K562 (cell line): ENCODE measurements around the gene LRRK2. TPM values are rescaled to one million over a fixed set of nuclear protein-coding genes. Genes with fewer than 3 reads are reported as not detected.
A peak's percentile ranks its signal among the peaks of the same experiment; 100 is the strongest.

ENCODE experiments used
- ATAC-seq: fragments of 200-7000 bp; cut with Tn5 transposase; 3 replicates; pipeline ENCODE4 v1.9.1; 2020; ENCODE audit warnings: moderate library complexity
- BruUV-seq: library from RNA; stranded (reverse); fragments of 400-500 nt; replicated peaks from 2 replicates; lab custom pipeline; 2021; lab: Mats Ljungman, UMichigan
- CTCF ChIA-PET: fragments of 300-600 bp; formaldehyde crosslinking; extraction: SDS; loops from one replicate; lab custom pipeline; 2021; ENCODE audit warnings: low intra/inter-chr PET ratio; lab: Yijun Ruan, JAX
- POLR2A ChIA-PET: fragments of 300-600, 350-650 bp; sonication (Branson Sonifier 250); formaldehyde crosslinking; extraction: SDS; loops from one replicate; lab custom pipeline; 2021; ENCODE audit warnings: antibody characterized with exemption, inconsistent platforms; lab: Yijun Ruan, JAX
- DNase-seq, 4 experiments: peaks; one replicate each; pipeline versions ENCODE4 v3.0.0 to v3.0.0-alpha.2; 2011 to 2018; ENCODE audit warnings: low spot score in 3 of 4, mixed read lengths in 3 of 4; ENCODE audit errors: extremely low read depth in 1 of 4
- FAIRE-seq: peaks from 2 replicates; lab custom pipeline; 2011; peaks lifted over from hg19 to GRCh38; lab: Jason Lieb, UNC
- H2AFZ ChIP-seq: 2 replicates; pipeline ENCODE4 v1.6.0; 2011; ENCODE audit warnings: low read depth, low read length, control low read depth, inconsistent platforms
- H3K27ac ChIP-seq: fragments of 200-600 bp; 3 replicates; pipeline ENCODE4 v1.8.0; 2011; ENCODE audit warnings: low read depth, mild to moderate bottlenecking, control low read depth, inconsistent platforms, low read length, moderate library complexity, mixed read lengths; ENCODE audit errors: extremely low read depth
- H3K27me3 ChIP-seq, 2 experiments: fragments of 300-600 bp in 1 of 2; 2 replicates in 1 of 2; 3 replicates in 1 of 2; pipeline versions ENCODE4 v1.6.0 to v1.8.0; 2011; ENCODE audit warnings: inconsistent platforms in 2 of 2, low read length in 2 of 2, mild to moderate bottlenecking in 1 of 2, mixed read lengths in 1 of 2, moderate library complexity in 1 of 2; ENCODE audit not compliant: control insufficient read depth in 2 of 2, insufficient read depth in 2 of 2
- H3K36me3 ChIP-seq: fragments of 300-600 bp; 3 replicates; pipeline ENCODE4 v1.8.0; 2011; ENCODE audit warnings: mild to moderate bottlenecking, low read length, inconsistent platforms; ENCODE audit not compliant: control insufficient read depth, insufficient read depth
- H3K4me1 ChIP-seq, 2 experiments: fragments of 200-600 bp in 1 of 2; replicated peaks in 1 of 2; 2 replicates in 1 of 2; 3 replicates in 1 of 2; pipeline versions ENCODE4 v1.5.1 to v1.8.0; 2011; ENCODE audit warnings: inconsistent platforms in 2 of 2, low read length in 2 of 2, mild to moderate bottlenecking in 1 of 2, mixed read lengths in 1 of 2, moderate library complexity in 1 of 2; ENCODE audit not compliant: control insufficient read depth in 2 of 2, insufficient read depth in 2 of 2
- H3K4me2 ChIP-seq: 2 replicates; pipeline ENCODE4 v1.6.1; 2011; ENCODE audit warnings: low read length, control low read depth, inconsistent platforms, mixed read lengths; ENCODE audit not compliant: insufficient read depth
- H3K4me3 ChIP-seq: fragments of 200-600 bp; sonication (generic), shearing (Covaris generic); 2 replicates; pipeline ENCODE4 v1.5.1; 2016; ENCODE audit warnings: control low read depth, inconsistent platforms
- H3K79me2 ChIP-seq: fragments of 200-600 bp; 3 replicates; pipeline ENCODE4 v1.8.0; 2011; ENCODE audit warnings: low read length, inconsistent platforms; ENCODE audit not compliant: control insufficient read depth, insufficient read depth
- H3K9ac ChIP-seq, 2 experiments: 2 replicates each; pipeline versions ENCODE4 v1.6.0 to v1.6.1; 2011; ENCODE audit warnings: low read depth in 2 of 2, low read length in 2 of 2, control low read depth in 1 of 2, inconsistent platforms in 1 of 2, mild to moderate bottlenecking in 1 of 2, mixed read lengths in 1 of 2; ENCODE audit not compliant: insufficient read depth in 1 of 2
- H3K9me1 ChIP-seq: one replicate; pipeline ENCODE4 v1.6.0; 2011; ENCODE audit warnings: inconsistent platforms, mild to moderate bottlenecking, low read length, moderate library complexity; ENCODE audit not compliant: control insufficient read depth, insufficient read depth
- H3K9me3 ChIP-seq: replicated peaks from 2 replicates; pipeline ENCODE4 v1.5.1; 2011; ENCODE audit warnings: low read depth, low read length, inconsistent platforms; ENCODE audit not compliant: control insufficient read depth, insufficient read depth
- H4K20me1 ChIP-seq: replicated peaks from 2 replicates; pipeline ENCODE4 v1.6.1; 2011; ENCODE audit warnings: low read length, inconsistent platforms, mixed read lengths; ENCODE audit not compliant: control insufficient read depth, insufficient read depth
- CBFA2T2 ChIP-seq: fragments of 450-650 bp; conservative IDR thresholded peaks from 2 replicates; pipeline ENCODE4 v1.6.1; 2017; ENCODE audit warnings: mild to moderate bottlenecking
- CREBBP ChIP-seq: IDR thresholded peaks from one replicate; pipeline ENCODE4 v1.6.1; 2012; ENCODE audit warnings: low read depth, mild to moderate bottlenecking, control low read depth, inconsistent platforms, low read length
- ESRRB ChIP-seq: fragments of 250-450 bp; sonication (Bioruptor Pico); IDR thresholded peaks from 2 replicates; pipeline ENCODE4 v1.5.0; 2020; ENCODE audit warnings: mild to moderate bottlenecking, moderate library complexity, borderline replicate concordance
- FOXJ3 ChIP-seq: sonication (generic); formaldehyde crosslinking; IDR thresholded peaks from 2 replicates; pipeline ENCODE4 v1.4.0; 2020; ENCODE audit warnings: mild to moderate bottlenecking, missing genetic modification reagents
- GATA2 ChIP-seq: sonication (generic); formaldehyde crosslinking; IDR thresholded peaks from 2 replicates; pipeline ENCODE4 v1.4.0; 2020; ENCODE audit warnings: mild to moderate bottlenecking, missing genetic modification reagents
- MED1 ChIP-seq: sonication (generic); formaldehyde crosslinking; IDR thresholded peaks from 2 replicates; pipeline ENCODE4 v1.8.1; 2023; ENCODE audit warnings: missing genetic modification reagents, borderline replicate concordance
- MLLT1 ChIP-seq, 2 experiments: fragments of 450-650 bp; IDR thresholded peaks; 2 replicates each; pipeline ENCODE4 v1.6.1; 2016
- NR2C2 ChIP-seq, 2 experiments: fragments of 200-800 bp in 1 of 2; sonication (Bioruptor generic) in 1 of 2; sonication (generic) in 1 of 2; formaldehyde crosslinking in 1 of 2; IDR thresholded peaks; 2 replicates each; pipeline versions ENCODE4 v1.6.1 to v1.8.0; 2016 to 2022; ENCODE audit warnings: mild to moderate bottlenecking in 1 of 2, missing compliant biosample characterization in 1 of 2, missing genetic modification characterization in 1 of 2, missing genetic modification reagents in 1 of 2
- SIN3A ChIP-seq, 2 experiments: fragments of 150-350 bp in 1 of 2; IDR thresholded peaks; 2 replicates each; pipeline ENCODE4 v1.6.1; 2011 to 2016; ENCODE audit warnings: borderline replicate concordance in 2 of 2, low read depth in 2 of 2, low read length in 2 of 2, mild to moderate bottlenecking in 2 of 2, moderate library complexity in 2 of 2; ENCODE audit not compliant: control insufficient read depth in 1 of 2
- SMAD4 ChIP-seq: fragments of 250-450 bp; sonication (Bioruptor Pico); conservative IDR thresholded peaks from 2 replicates; pipeline ENCODE4 v1.8.0; 2021; ENCODE audit warnings: inconsistent platforms, mild to moderate bottlenecking, moderate library complexity
- SRSF1 ChIP-seq: fragments of 200-400 bp; formaldehyde crosslinking; IDR thresholded peaks from 2 replicates; pipeline ENCODE4 v1.6.1; 2017; ENCODE audit warnings: mild to moderate bottlenecking, low read depth, low read length, moderate library complexity
- ZNF384 ChIP-seq: IDR thresholded peaks from 2 replicates; pipeline ENCODE4 v1.6.1; 2012; ENCODE audit warnings: low read depth, low read length, improper control_type of control experiment
- ZNF407 ChIP-seq: fragments of 450-650 bp; IDR thresholded peaks from 2 replicates; pipeline ENCODE4 v1.6.1; 2016; ENCODE audit warnings: low read depth
- WGBS: fragments of 100-300 bp; shearing (Covaris generic); methylation state at CpG from one replicate; pipeline ENCODE4 v1.1.6; 2016; ENCODE audit warnings: low coverage, mixed read lengths; ENCODE audit not compliant: insufficient coverage; ENCODE audit errors: missing lambda C conversion rate; 5-methylcytosine and 5-hydroxymethylcytosine counted together
- in situ Hi-C: fragments of 300-500 bp; cut with MboI; formaldehyde crosslinking; loops from 4 replicates; pipeline ENCODE4 v1.15.0; 2018; ENCODE audit warnings: inconsistent platforms, mixed read lengths
- intact Hi-C: fragments of 100-400 bp; cut with micrococcal nuclease; formaldehyde crosslinking; loops from 2 replicates; pipeline ENCODE4 v1.14.2; 2022
- polyA plus RNA-seq, 8 experiments: library from polyadenylated mRNA; depleted of rRNA in 4 of 8; stranded (reverse) in 5 of 8; unstranded in 3 of 8; fragments of >200 nt; fragmentation: Nextera tagmentation in 2 of 8; fragmentation: Illumina TruSeq in 1 of 8; extraction: Ambion mirVana in 2 of 8; extraction: Trizol in 1 of 8; gene quantifications; 2 replicates each; pipeline versions ENCODE4 v1.2.1 to v1.2.3, GENCODE V29; 2011 to 2014; ENCODE audit warnings: inconsistent platforms in 1 of 8, missing spikeins in 1 of 8
- total RNA-seq, 7 experiments: library from RNA; depleted of rRNA in 6 of 7; stranded (reverse); fragments of >200 nt in 6 of 7; fragmentation: Illumina TruSeq in 2 of 7; extraction: Trizol in 2 of 7; gene quantifications; 2 replicates each; pipeline versions ENCODE4 v1.2.1 to v1.2.3, GENCODE V29; 2011 to 2021; ENCODE audit warnings: low replicate concordance in 1 of 7

Gene LRRK2
- total and polyA plus RNA-seq, 9 of the 15 experiments (the other 6 are each of a cell fraction or from before 2014, with no cell fraction given), result 0.03 to 0.89 (median 0.31) TPM

GRCh38 chr12:40183715-40184114 lies 41.1 kb upstream of the LRRK2 start:
- no peaks in the 10 kb centered on the region for H3K27me3 ChIP-seq
- TF ChIP-seq CBFA2T2 (peak; percentile 18; the same call in 1 of the 2 replicates), FOXJ3 (no peak), MLLT1 (IDR thresholded peaks at IDR 0.05) (no peak), SIN3A (IDR thresholded peaks at IDR 0.05; ENCODE audit: borderline replicate concordance in 2 of 2, control insufficient read depth in 1 of 2, low read depth in 2 of 2, low read length in 2 of 2) (no peak), ZNF407 (no peak), ESRRB (no peak), ZNF384 (no peak), MED1 (CRISPR knock-in tag) (no peak), SMAD4 (CRISPR knock-in tag) (no peak), SRSF1 (no peak), NR2C2 (CRISPR knock-in tag; IDR thresholded peaks at IDR 0.05) (no peak), NR2C2 (tag; IDR thresholded peaks at IDR 0.05) (no peak), GATA2 (CRISPR knock-in tag) (no peak), CREBBP (no peak)

More at GRCh38 chr12:40183715-40184114, 41.1 kb upstream of the LRRK2 start:
- H3K27ac ChIP-seq, result no peak overlapping the region
- no peaks in the 10 kb centered on the region for H4K20me1 ChIP-seq
- H3K79me2 ChIP-seq, result no peaks in the 10 kb centered on the region
- H3K9me3 ChIP-seq, result no peaks in the 10 kb centered on the region
- BruUV-seq, result no TSS peak
- in situ Hi-C loops (no loop called here), intact Hi-C loops (no loop called here)
- ChIA-PET POLR2A (interaction anchor here (0.6 kb wide), 1 partner anchor 110 kb away, joined by 3 read pairs; no protein-coding TSS in a partner anchor), CTCF (interaction anchor here (0.6 kb wide), 1 partner anchor 848 kb away, joined by 3 read pairs; no protein-coding TSS in a partner anchor)
- H2AFZ ChIP-seq, result no peak overlapping the region
- no peak overlapping the region for H3K4me2 ChIP-seq
- DNase-seq (no peak), FAIRE-seq (no peak), ATAC-seq (no peak)
- no peaks in the 10 kb centered on the region for H3K4me1 ChIP-seq
- no peak overlapping the region for H3K4me3 ChIP-seq
- no peaks in the 10 kb centered on the region for H3K36me3 ChIP-seq
- WGBS, result 0% methylated on average over 1 of the region's 1 CpG
- no peak overlapping the region for H3K9ac ChIP-seq
- H3K9me1 ChIP-seq, result no peaks in the 10 kb centered on the region
